NCI-H146 treated with DMSO at 0.1 percent for 48 hours (cell line): ENCODE results near the gene RNASEH1.
"Not testable (repeated sequence)": the region's sequence is repeated elsewhere in the genome, so short reads cannot be mapped to it uniquely, and the experiment has no call there.

Experiments used
- DNase-seq: peaks from one replicate; lab custom pipeline; 2025; ENCODE audit not compliant: unreplicated experiment; lab: John Stamatoyannopoulos, UW

RNASEH1 gene

GRCh38 chr2:3594493-3595281 lies 36.6 kb upstream of the RNASEH1 start, which contains the start of gene COLEC11:
Gene COLEC11, plus strand, starts transcription at chr2:3595112. Its CDS starts 9,229 bp downstream, at chr2:3604341.
- no peak for DNase-seq

GRCh38 chr2:3589086-3589485 lies 31.0 kb upstream of the RNASEH1 start:
- DNase-seq: no peak

GRCh38 chr2:3588084-3588483 lies 30.0 kb upstream of the RNASEH1 start:
- no peak for DNase-seq

GRCh38 chr2:3587432-3587831 lies 29.3 kb upstream of the RNASEH1 start:
- DNase-seq: no peak

GRCh38 chr2:3587021-3587420 lies 28.9 kb upstream of the RNASEH1 start:
- DNase-seq: no peak

- no peak for DNase-seq
Measured at GRCh38 chr2:3586220-3586619, 28.1 kb upstream of the RNASEH1 start.

- DNase-seq: peak; percentile 5
Measured at GRCh38 chr2:3585261-3586109, 27.4 kb upstream of the RNASEH1 start.

GRCh38 chr2:3584608-3585260 lies 26.6 kb upstream of the RNASEH1 start:
- no peak for DNase-seq

- DNase-seq: no peak
Measured at GRCh38 chr2:3584076-3584475, 25.9 kb upstream of the RNASEH1 start.

GRCh38 chr2:3581367-3582262 lies 23.5 kb upstream of the RNASEH1 start:
- DNase-seq: no peak

- no peak for DNase-seq
Measured at GRCh38 chr2:3580449-3580848, 22.3 kb upstream of the RNASEH1 start.

GRCh38 chr2:3578987-3579386 lies 20.9 kb upstream of the RNASEH1 start:
- DNase-seq: no peak

- not testable (repeated sequence) for DNase-seq
Measured at GRCh38 chr2:3576263-3576630, 18.1 kb upstream of the RNASEH1 start.

GRCh38 chr2:3575534-3576262 lies 17.6 kb upstream of the RNASEH1 start:
- no peak for DNase-seq

GRCh38 chr2:3574155-3574554 lies 16.0 kb upstream of the RNASEH1 start:
- no peak for DNase-seq

- DNase-seq: no peak
Measured at GRCh38 chr2:3572620-3573019, 14.5 kb upstream of the RNASEH1 start.

GRCh38 chr2:3571284-3571683 lies 13.2 kb upstream of the RNASEH1 start:
- DNase-seq: no peak

- DNase-seq: not testable (repeated sequence)
Measured at GRCh38 chr2:3569656-3570055, 11.5 kb upstream of the RNASEH1 start.

- DNase-seq: no peak
Measured at GRCh38 chr2:3566806-3567205, 8.7 kb upstream of the RNASEH1 start.

GRCh38 chr2:3565117-3565516 lies 7.0 kb upstream of the RNASEH1 start:
- no peak for DNase-seq
